NCI-H2171 treated with DMSO at 0.1 percent for 48 hours (cell line): ENCODE results near the gene CDH2.
A peak's percentile ranks its signal among the peaks of the same experiment; 100 is the strongest.

Experiments used
- DNase-seq: peaks from one replicate; lab custom pipeline; 2025; lab: John Stamatoyannopoulos, UW

Gene CDH2

GRCh38 chr18:28127228-28127627 lies 49.7 kb downstream of the CDH2 start:
- no peak for DNase-seq

GRCh38 chr18:28126768-28127167 lies 50.2 kb downstream of the CDH2 start:
- DNase-seq = no peak

GRCh38 chr18:28125051-28125450 lies 51.9 kb downstream of the CDH2 start:
- DNase-seq = no peak

- no peak for DNase-seq
These were observed 52.5 kb downstream of the CDH2 start for GRCh38 chr18:28124131-28125029.

GRCh38 chr18:28123401-28124030 lies 53.4 kb downstream of the CDH2 start:
- no peak for DNase-seq

GRCh38 chr18:28120828-28121515 lies 56.0 kb downstream of the CDH2 start:
- DNase-seq = peak; percentile 10

GRCh38 chr18:28116461-28116860 lies 60.5 kb downstream of the CDH2 start:
- no peak for DNase-seq

GRCh38 chr18:28115149-28115550 lies 61.8 kb downstream of the CDH2 start:
- DNase-seq = no peak

- DNase-seq = no peak
These were observed 62.5 kb downstream of the CDH2 start for GRCh38 chr18:28114472-28114871.

- no peak for DNase-seq
These were observed 63.5 kb downstream of the CDH2 start for GRCh38 chr18:28113271-28114029.

GRCh38 chr18:28112056-28112470 lies 64.9 kb downstream of the CDH2 start:
- no peak for DNase-seq

- DNase-seq = no peak
These were observed 66.0 kb downstream of the CDH2 start for GRCh38 chr18:28110924-28111323.

- DNase-seq = peak; percentile 55
These were observed 67.0 kb downstream of the CDH2 start for GRCh38 chr18:28109781-28110560.

GRCh38 chr18:28108814-28109213 lies 68.1 kb downstream of the CDH2 start:
- DNase-seq = peak; percentile 7

GRCh38 chr18:28108254-28108653 lies 68.7 kb downstream of the CDH2 start:
- peak; percentile 12 for DNase-seq

- no peak for DNase-seq
These were observed 77.7 kb downstream of the CDH2 start for GRCh38 chr18:28099237-28099636.

- DNase-seq = no peak
These were observed 81.3 kb downstream of the CDH2 start for GRCh38 chr18:28095631-28096030.

GRCh38 chr18:28095041-28095440 lies 81.9 kb downstream of the CDH2 start:
- DNase-seq = no peak

GRCh38 chr18:28091197-28091596 lies 85.7 kb downstream of the CDH2 start:
- no peak for DNase-seq

GRCh38 chr18:28088477-28088876 lies 88.5 kb downstream of the CDH2 start:
- DNase-seq = no peak
